T-helper 1 cell (primary cell): ENCODE results near the gene SHANK3.
A peak's percentile ranks its signal among the peaks of the same experiment; 100 is the strongest.

Experiments
- DNase-seq, 5 donors: peaks; one replicate each; pipeline ENCODE4 v3.0.0-alpha.2; 2012 to 2020

Gene SHANK3

GRCh38 chr22:50699756-50700386 is 27.2 kb downstream of the SHANK3 start:
- no peak for DNase-seq

DNA sequence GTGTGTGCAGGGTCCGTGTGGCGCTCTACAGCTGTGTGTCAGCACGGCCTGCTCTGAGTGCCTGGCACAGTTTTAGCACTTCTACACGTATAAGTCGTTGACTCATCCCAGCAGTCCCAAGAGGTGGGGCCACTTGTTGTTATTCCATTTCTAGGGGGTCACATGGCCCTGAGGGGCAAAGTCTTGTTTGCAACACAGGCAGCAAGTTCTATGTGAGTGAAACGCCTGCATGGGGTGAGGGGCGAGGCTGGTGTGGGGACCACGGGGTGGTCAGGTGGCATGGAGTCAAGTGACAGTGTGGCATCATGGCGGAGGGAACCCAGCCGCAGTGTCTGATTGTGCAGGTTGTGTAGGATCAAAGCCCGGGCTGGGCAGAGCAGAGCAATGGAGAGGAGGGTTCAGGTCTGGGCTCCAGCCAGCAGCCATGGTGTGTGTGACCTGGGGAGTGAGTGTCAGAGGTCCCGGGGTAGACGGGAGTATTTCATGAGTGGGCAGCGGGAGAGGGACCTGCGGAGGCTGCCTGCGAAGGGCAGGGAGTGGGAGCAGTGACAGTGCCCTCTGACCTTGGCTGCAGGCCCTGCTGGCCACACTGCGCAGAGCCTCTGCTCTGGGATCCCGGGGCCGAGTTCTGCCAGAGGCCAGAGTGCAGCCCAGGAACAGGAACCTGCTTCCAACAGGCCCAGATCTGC is 27.9 kb downstream of the SHANK3 start:
- DNase-seq, result peak in 1 of 5 donors; percentile 3

DNA sequence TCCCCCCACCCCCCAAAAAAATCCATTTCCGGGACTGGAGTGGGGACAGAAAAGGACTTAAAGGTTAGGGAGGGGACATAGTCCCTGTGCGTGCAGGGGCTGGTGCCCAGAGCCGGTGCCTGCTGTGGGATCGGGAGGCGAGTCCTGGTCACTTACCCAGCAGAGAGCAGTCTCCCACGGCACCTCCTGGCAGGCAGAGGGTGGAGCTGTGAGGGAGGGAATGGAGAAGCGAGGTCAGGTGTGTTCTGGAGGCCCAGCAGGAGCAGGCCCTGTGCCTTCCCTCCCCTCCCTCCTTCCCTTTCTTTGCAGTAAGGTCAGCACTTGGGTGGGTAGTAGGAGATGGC is 28.4 kb downstream of the SHANK3 start:
- no peak for DNase-seq

DNA sequence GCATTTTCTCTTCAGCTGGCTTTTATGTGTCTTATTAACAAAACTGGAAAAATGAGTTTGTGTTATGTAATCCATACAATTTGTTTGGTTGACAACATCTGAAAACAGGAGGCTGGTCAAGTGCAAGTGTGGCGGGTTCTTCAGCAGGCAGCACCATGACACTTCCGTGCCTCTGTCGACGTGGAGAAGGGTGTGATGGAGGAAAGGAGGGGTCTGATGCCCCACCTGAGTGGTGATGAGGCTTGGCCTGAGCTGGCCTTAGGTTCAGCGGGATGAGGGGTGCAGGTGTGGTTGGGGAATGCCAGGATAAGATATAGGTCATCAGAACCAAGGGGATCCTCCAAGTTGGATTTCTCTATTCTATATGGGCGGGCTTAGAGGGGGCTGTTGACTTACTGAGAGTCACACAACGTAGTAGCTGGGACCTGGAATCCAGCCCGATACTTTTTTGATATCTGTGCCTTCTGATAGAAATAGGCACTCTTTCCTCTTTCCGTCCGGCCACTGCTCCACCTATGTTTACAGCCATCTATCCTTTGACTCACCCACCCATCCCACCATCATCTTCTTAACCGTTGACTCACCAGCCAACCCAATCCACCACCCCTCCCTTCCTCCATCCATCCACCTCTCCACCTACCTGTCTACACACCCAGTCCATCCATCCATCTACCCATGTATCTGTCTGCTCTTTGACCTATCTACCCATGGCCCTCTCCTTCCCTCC is 29.0 kb downstream of the SHANK3 start:
- DNase-seq, result peak in 1 of 5 donors; percentile 0

- DNase-seq, result peak in 2 of 5 donors; percentile 2 to 12
Measured at GRCh38 chr22:50702261-50702671, 29.6 kb downstream of the SHANK3 start.

DNA sequence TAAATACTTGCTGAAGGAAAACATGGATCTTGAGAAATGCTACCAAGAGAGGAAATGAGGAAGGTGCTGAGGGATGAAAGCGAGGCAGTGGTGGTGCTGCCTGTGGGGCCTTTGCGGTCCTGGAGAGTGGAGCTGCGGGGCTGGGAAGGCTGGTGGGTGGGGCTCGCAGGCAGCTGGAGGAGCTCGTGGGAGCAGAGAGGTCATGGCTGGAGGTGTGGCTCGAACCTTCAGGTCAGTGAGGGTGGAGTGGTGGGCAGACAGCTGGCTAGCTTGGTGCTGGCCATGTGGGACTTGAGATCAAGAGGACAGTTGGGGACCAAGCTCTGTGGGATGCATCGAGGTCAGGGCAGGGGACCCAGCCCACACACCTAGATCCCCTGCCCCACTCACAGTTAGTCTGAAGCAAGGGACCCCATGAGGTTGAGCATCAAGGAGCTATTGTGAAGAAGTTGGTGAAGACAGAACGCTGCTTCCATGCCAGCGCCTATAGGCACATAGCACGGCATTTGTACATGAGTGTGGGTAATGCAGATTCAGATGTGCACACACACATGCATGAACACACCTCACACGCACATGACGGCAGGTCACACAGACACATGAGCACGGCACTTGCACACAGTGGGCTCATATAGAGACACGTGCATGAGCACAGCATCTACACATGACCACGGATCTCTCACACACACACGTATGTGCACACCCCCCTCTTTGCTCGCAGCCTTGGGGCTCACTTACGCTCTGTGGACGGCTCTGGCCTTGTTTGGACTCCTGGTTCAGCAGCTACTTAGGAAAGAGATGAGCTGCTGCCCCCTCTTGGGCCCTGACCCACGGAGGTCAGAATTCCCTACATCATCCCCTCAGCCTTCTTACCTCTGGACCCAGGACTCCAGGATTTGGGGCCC is 30.4 kb downstream of the SHANK3 start:
- peak in 1 of 5 donors; percentile 2 for DNase-seq

- peak in 1 of 5 donors; percentile 8 for DNase-seq
Measured at GRCh38 chr22:50703726-50704509, 31.3 kb downstream of the SHANK3 start.

GRCh38 chr22:50704510-50705218 is 32.0 kb downstream of the SHANK3 start:
- DNase-seq, result peak in 1 of 5 donors; percentile 7

- DNase-seq, result no peak
Measured at GRCh38 chr22:50705219-50705691, 32.6 kb downstream of the SHANK3 start.

DNA sequence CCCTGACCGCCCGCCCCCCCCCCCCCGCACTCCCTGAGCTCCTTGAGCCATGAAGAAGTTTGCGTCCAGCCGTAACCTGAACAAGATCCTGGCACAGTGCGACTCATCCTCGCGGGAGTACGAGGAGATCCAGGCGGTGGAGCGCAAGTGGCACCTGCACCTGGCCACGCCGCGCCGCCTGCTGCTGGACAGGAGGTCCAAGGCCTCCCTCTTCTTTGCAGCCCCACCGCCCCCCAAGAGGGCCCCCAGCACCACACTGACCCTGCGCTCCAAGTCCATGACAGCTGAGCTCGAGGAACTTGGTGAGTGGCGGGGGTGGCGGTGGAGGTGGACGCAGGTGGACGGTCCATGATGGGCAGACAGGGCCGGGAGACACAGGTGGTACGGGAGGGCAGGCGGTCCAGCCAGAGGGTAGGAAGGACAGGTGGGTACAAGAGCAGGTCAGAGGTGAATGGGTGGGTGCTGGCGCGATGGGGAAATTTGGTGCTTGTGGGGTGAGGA is 33.3 kb downstream of the SHANK3 start:
- no peak for DNase-seq

- no peak for DNase-seq
Measured at GRCh38 chr22:50706481-50707125, 34.0 kb downstream of the SHANK3 start.

- DNase-seq, result no peak
Measured at GRCh38 chr22:50708474-50708873, 35.9 kb downstream of the SHANK3 start.

DNA sequence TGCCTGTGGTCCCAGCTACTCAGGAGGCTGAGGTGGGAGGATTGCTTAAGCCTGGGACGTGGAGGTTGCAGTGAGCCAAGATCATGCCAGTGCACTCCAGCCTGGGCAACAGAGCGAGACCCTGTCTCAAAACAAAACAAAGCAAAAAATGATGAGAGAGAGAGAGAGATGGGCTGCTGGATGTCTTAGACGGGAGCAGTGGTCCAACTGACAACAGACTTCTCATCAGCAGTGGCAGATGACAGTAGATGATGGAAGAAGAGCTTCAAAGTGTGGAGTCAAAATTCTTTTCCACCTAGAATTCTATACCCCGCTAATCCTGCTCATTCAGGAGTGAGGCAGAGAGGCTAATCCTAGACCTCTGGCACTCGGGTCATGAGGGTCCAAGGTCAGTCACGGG is 36.4 kb downstream of the SHANK3 start:
- DNase-seq, result no peak

DNA sequence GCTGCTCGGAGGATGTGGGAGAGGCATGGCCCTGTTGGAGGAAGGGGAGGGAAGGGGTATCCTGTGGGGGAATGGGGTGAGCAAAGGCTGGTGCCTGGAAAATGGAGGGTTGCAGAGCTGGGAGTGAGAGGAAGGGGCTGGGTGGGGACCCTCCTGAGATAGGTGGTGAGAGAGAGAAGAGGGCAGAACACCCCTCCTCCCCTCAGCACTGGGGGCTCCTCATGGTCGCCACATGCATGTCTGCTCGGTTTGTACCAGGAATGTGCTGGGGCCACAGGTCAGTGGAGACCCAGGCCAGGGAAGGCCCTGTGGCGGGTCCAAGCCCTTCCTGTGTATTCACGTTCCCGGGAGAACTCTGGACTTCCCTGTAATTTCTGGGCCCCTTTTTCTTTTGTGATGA is 37.6 kb downstream of the SHANK3 start:
- no peak for DNase-seq

DNA sequence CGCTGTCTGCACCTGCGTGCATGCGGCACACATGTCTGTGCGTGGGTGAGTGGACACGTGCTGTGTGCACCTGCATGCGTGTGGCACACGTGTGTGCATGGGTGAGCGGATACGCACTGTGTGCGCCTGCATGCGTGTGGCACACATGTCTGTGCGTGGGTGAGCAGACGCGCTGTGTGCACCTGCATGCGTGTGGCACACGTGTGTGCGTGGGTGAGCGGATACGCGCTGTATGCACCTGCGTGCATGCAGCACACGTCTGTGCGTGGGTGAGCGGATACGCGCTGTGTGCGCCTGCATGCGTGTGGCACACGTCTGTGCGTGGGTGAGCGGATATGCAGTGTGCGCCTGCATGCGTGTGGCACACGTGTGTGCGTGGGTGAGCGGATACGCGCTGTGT is 38.3 kb downstream of the SHANK3 start:
- no peak for DNase-seq

DNA sequence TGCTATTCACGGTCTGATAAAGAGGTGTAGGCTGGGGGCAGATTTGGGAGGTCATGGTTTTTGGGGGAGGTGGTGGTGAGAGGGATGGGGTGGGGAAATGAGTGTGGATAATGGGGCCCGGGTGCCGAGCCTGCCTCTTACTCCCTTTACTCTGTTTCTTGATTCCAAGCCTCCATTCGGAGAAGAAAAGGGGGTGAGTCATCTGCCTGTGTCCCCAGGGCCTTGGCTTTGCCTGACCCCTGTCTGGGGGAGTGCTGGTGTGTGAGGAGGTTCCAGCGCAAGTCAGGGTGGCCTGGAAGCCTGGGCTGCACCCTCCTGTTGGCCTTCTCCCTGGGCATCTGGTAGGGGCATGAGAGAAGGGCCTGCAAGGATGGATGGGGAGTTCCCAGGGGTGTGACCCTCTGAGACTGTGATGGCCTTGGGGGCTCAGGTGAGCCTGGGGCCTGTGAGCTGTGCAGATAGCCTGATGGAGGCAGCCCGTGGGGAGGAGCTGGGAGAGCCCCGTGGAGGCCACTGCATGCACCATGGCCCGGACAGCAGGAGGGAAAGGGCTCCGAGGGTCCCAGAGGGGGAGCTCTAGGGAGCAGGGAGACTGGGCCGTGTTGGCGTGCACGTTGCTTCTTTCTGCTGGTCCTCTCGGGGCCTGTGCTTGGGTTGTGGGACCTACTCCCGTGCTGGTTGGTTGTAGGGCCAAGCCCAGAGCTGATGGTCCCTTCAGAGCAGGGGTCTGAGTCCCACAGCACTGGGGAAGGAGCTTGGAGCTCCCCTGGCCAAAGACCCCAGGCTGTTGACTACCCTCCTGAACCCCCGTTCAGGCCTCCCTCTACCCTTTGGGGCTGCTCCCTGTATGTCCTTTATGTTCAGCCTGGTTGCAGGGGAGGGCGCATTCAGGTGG is 39.1 kb downstream of the SHANK3 start:
- no peak for DNase-seq

- no peak for DNase-seq
Measured at GRCh38 chr22:50712341-50713007, 39.9 kb downstream of the SHANK3 start.

- DNase-seq, result no peak
Measured at GRCh38 chr22:50713008-50713385, 40.4 kb downstream of the SHANK3 start.

DNA sequence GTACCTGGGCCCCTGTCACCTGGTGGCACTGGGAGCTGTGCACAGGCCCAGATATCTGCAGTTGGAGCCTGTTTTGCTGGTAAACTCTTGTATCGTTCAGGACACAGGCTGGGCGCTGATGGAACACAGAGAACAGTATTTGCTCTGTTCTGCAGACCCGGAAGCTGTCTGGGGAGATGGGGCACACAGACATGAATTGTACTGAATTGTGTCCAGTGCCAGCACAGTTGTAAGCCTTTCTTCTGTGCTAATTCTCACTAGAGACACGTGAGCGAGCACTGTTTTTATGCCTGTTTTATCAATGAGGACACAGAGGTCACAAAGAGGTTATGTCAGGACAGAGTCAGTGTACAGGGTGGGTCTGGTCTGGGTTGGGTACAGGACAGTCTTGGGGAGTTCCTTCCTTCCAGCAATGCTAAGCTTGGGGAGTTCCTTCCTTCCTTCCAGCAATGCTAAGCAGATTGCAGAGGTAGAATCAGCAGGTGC is 41.0 kb downstream of the SHANK3 start:
- DNase-seq, result no peak
